HFF-Myc (cell line): Measurements from ENCODE around the gene C1QTNF2.

Experiments used
- DNase-seq: peaks from one replicate; pipeline ENCODE4 v3.0.0-alpha.2; 2011; ENCODE audit warnings: low read depth; ENCODE audit errors: extremely low read depth
- H3K4me3 ChIP-seq: replicated peaks from 2 replicates; pipeline ENCODE4 v1.5.1; 2011; ENCODE audit warnings: low read depth, mild to moderate bottlenecking, control low read depth, low read length
- CTCF ChIP-seq: IDR thresholded peaks from 2 replicates; pipeline ENCODE4 v1.5.1; 2012; ENCODE audit warnings: mild to moderate bottlenecking, low read depth, low read length, control low read depth; ENCODE audit errors: missing control alignments

The C1QTNF2 gene

DNA sequence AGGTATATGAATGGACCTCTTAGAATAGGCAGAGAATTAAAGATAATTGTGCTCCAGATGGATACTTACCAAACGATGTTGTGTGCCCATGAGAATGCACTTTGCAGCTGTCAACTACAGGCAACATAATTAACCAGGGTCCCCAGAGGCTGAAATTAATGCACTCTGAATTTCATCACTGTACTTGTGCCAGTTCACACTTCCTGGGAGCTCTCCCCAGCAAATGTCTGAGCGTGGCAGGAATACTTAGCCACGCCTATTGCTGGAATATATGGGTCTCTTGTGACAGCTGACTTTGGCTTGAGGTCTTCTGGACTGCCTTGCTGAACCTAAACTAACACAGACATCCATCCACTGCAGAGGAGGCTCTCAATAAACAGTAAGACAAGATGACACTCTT is 11.9 kb upstream of the C1QTNF2 start:
- no peak for TF ChIP-seq CTCF
- no peak for DNase-seq
- no peak overlapping the region for H3K4me3 ChIP-seq

DNA sequence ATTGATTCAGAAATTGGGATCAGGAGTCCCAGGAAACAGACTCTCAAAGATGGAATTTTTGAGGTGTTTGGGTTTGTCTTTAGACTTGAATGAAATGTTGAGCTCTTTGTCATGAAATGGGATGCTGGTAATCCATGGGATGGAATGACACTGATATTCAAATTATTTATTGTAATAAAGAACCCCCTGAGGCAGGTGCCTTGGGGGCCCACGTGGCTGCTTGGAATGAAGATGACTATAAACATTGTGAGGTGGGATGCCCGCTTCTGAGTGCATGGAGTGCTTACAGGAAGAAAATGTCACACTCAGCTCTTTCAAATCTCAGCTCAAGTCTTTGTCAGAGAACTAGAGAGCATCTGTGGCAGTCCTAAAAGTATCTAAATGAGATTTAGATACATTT is 9.6 kb upstream of the C1QTNF2 start:
- H3K4me3 ChIP-seq = no peak overlapping the region
- TF ChIP-seq CTCF = no peak
- no peak for DNase-seq

DNA sequence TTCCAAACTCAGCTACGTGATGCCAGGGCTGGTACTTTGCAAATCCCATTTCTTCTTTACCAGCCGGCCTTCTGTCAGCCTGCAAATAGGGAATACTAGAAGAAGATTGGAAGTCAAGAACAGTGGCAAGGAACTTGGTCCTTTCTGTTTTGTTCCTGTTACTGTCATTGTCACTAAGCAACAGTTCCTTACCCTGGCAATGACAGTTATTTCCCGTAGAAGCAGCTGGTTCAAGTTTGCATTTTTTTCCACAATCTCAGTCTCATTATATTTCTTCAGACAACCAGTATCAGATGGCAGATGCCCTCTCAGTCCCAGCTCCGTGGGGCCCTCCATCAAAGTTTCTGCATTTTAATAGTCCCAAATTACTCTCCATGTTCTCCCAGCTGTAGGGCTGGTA is 9.1 kb upstream of the C1QTNF2 start:
- DNase-seq = no peak
- no peak for TF ChIP-seq CTCF
- no peak overlapping the region for H3K4me3 ChIP-seq

GRCh38 chr5:160378330-160378729 is 7.9 kb upstream of the C1QTNF2 start:
- no peak for TF ChIP-seq CTCF
- DNase-seq = no peak

GRCh38 chr5:160377651-160378050 is 7.2 kb upstream of the C1QTNF2 start:
- no peak for TF ChIP-seq CTCF
- H3K4me3 ChIP-seq = no peak overlapping the region
- DNase-seq = no peak

More at GRCh38 chr5:160378330-160378729, 7.9 kb upstream of the C1QTNF2 start:
- H3K4me3 ChIP-seq = no peak overlapping the region

DNA sequence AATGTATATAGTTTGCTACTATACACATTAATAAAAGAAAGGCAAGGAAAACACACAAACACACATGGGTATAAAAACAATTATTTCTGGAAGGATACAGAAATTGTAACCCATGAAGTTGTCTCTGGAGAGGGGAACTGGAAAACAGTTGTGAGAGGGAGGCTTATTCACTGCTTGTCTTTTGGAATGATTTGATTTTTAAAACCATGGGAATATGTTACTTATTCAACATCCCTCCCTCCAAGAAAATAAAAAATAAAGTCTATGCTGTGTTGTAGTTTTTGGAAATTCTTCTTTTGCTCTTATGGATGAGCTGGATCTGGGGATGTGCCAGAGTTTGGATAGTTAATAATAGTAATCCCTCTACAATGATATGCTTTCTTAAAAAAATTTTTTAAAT is 6.0 kb upstream of the C1QTNF2 start:
- TF ChIP-seq CTCF = no peak
- no peak for DNase-seq

DNA sequence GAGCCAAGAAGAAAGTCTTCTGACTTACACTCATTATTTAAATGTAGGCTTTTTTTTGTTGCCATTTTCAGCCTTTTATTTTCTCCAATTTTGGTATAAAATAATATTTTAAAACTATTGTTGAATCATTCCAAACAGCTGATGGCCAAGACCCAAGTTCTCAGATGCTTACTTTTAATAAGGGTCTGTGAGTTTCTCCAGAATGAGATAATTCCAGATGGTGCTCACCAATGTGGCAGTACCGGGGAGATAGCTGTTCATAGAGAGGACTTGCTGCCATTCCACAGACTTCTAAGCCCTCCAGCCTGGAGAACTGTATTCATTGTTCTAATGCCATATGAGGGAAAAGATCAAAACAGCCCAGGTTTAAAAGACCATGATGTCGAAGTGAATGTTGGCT is 5.3 kb upstream of the C1QTNF2 start:
- DNase-seq = no peak
- no peak overlapping the region for H3K4me3 ChIP-seq
- TF ChIP-seq CTCF = no peak

More for the DNA sequence above, 6.0 kb upstream of the C1QTNF2 start:
- H3K4me3 ChIP-seq = no peak overlapping the region
